ENCODE data around the gene METTL21A. TPM values are rescaled to one million over a fixed set of nuclear protein-coding genes. Genes with fewer than 3 reads are reported as not detected.

The METTL21A gene
- total RNA-seq, 4 donors from 2014 or later: 10.1 to 31.6 (median 22.5) TPM

GRCh38 chr2:207635468-207636200 is 10.4 kb upstream of the METTL21A start:
- DNase-seq (ENCODE audit: extremely low spot score): no peak
- WGBS: 89% methylated on average over 11 of the region's 11 CpGs
- no peaks in the 10 kb centered on the region for H3K4me1 ChIP-seq
- no peak overlapping the region for H3K27ac ChIP-seq (replicated peaks in 1 of 4)
- H3K27me3 ChIP-seq: no peaks in the 10 kb centered on the region
- no peaks in the 10 kb centered on the region for H3K36me3 ChIP-seq
- H3K4me3 ChIP-seq: no peak overlapping the region
- H3K9me3 ChIP-seq: no peaks in the 10 kb centered on the region
- TF ChIP-seq EP300 (IDR thresholded peaks at IDR 0.05): no peak
- no peak for TF ChIP-seq POLR2A (IDR thresholded peaks at IDR 0.05; ENCODE audit: low read depth)
- TF ChIP-seq CTCF (IDR thresholded peaks at IDR 0.05): no peak
- no peak for TF ChIP-seq POLR2AphosphoS5 (IDR thresholded peaks at IDR 0.05)
- intact Hi-C loops (cut with DNase I): no loop called here

- H3K27me3 ChIP-seq: no peaks in the 10 kb centered on the region
- no peak overlapping the region for H3K27ac ChIP-seq (replicated peaks in 1 of 4)
- H3K36me3 ChIP-seq: no peaks in the 10 kb centered on the region
- intact Hi-C loops (cut with DNase I): no loop called here
- TF ChIP-seq EP300 (IDR thresholded peaks at IDR 0.05) (no peak), POLR2A (IDR thresholded peaks at IDR 0.05; ENCODE audit: low read depth) (no peak), POLR2AphosphoS5 (IDR thresholded peaks at IDR 0.05) (no peak), CTCF (IDR thresholded peaks at IDR 0.05) (no peak)
- 86% methylated on average over 3 of the region's 3 CpGs for WGBS
- no peaks in the 10 kb centered on the region for H3K4me1 ChIP-seq
- H3K9me3 ChIP-seq: no peaks in the 10 kb centered on the region
- no peak overlapping the region for H3K4me3 ChIP-seq
- DNase-seq (ENCODE audit: extremely low spot score): no peak
Measured at GRCh38 chr2:207633686-207634085, 8.5 kb upstream of the METTL21A start.

- intact Hi-C loops (cut with DNase I): no loop called here
- no peak overlapping the region for H3K4me3 ChIP-seq
Measured at GRCh38 chr2:207632575-207633493, 7.6 kb upstream of the METTL21A start.

GRCh38 chr2:207630491-207630890 is 5.3 kb upstream of the METTL21A start:
- Histone ChIP-seq H3K27ac (replicated peaks in 1 of 4) (no peak overlapping the region), H3K4me3 (no peak overlapping the region), H3K36me3 (no peaks in the 10 kb centered on the region), H3K4me1 (peaks cover 4 to 20% (median 15%) of the 10 kb centered on the region in 4 donors), H3K9me3 (no peaks in the 10 kb centered on the region), H3K27me3 (no peaks in the 10 kb centered on the region)
- intact Hi-C loops (cut with DNase I): no loop called here
- TF ChIP-seq EP300 (IDR thresholded peaks at IDR 0.05) (no peak), CTCF (IDR thresholded peaks at IDR 0.05) (no peak), POLR2AphosphoS5 (IDR thresholded peaks at IDR 0.05) (no peak), POLR2A (IDR thresholded peaks at IDR 0.05; ENCODE audit: low read depth) (no peak)
- WGBS: 76% methylated on average over 4 of the region's 4 CpGs
- no peak for DNase-seq (ENCODE audit: extremely low spot score)

More at GRCh38 chr2:207632575-207633493, 7.6 kb upstream of the METTL21A start:
- no peak overlapping the region for H3K27ac ChIP-seq (replicated peaks in 1 of 4)
- DNase-seq (ENCODE audit: extremely low spot score): no peak
- no peaks in the 10 kb centered on the region for H3K4me1 ChIP-seq
- H3K9me3 ChIP-seq: no peaks in the 10 kb centered on the region
- no peak for TF ChIP-seq EP300 (IDR thresholded peaks at IDR 0.05)
- TF ChIP-seq POLR2A (IDR thresholded peaks at IDR 0.05; ENCODE audit: low read depth): no peak
- no peak for TF ChIP-seq POLR2AphosphoS5 (IDR thresholded peaks at IDR 0.05)
- no peak for TF ChIP-seq CTCF (IDR thresholded peaks at IDR 0.05)
- H3K36me3 ChIP-seq: no peaks in the 10 kb centered on the region
- H3K27me3 ChIP-seq: no peaks in the 10 kb centered on the region
- WGBS: 86% methylated on average over 8 of the region's 8 CpGs
